NB4 (cell line): ENCODE results near the gene INTS6.

Experiments
- MYC ChIP-seq: IDR thresholded peaks from 2 replicates; pipeline ENCODE4 v1.6.1; 2011; ENCODE audit warnings: low read depth, low read length
- POLR2A ChIP-seq: IDR thresholded peaks from 2 replicates; pipeline ENCODE4 v1.6.1; 2011; ENCODE audit warnings: mild to moderate bottlenecking; ENCODE audit not compliant: insufficient read length; ENCODE audit errors: extremely low read depth
- TF ChIP-seq, protein P1 (sequence below): IDR thresholded peaks from one replicate; pipeline ENCODE4 v1.5.1; 2012; ENCODE audit warnings: low read depth, low read length

DNA sequence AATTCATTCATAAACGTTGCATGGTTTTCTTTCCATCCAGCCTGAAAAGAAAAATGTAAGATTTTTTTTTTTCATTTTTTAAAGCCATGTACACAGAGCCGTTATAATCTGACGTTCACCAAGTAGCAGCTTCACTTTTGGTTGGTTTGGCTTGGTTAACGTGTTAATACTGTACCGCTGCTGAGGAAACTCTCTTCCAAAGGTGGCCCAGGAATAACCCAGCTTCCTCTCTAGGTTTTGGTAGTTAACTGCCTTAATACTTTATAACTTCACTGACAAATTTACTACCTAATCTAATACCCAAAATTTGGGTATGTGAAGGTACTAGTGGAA, 1.7 kb downstream of the INTS6 start:
- TF ChIP-seq, protein P1, sequence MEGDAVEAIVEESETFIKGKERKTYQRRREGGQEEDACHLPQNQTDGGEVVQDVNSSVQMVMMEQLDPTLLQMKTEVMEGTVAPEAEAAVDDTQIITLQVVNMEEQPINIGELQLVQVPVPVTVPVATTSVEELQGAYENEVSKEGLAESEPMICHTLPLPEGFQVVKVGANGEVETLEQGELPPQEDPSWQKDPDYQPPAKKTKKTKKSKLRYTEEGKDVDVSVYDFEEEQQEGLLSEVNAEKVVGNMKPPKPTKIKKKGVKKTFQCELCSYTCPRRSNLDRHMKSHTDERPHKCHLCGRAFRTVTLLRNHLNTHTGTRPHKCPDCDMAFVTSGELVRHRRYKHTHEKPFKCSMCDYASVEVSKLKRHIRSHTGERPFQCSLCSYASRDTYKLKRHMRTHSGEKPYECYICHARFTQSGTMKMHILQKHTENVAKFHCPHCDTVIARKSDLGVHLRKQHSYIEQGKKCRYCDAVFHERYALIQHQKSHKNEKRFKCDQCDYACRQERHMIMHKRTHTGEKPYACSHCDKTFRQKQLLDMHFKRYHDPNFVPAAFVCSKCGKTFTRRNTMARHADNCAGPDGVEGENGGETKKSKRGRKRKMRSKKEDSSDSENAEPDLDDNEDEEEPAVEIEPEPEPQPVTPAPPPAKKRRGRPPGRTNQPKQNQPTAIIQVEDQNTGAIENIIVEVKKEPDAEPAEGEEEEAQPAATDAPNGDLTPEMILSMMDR, result no peak
- TF ChIP-seq POLR2A (no peak), MYC (no peak)
